DOHH2 (cell line): ENCODE data around the gene KLF2.

Experiments used
- CTCF ChIP-seq: fragments of 200-600 bp; sonication (generic); IDR thresholded peaks from one replicate; pipeline ENCODE4 v1.5.1; 2014; ENCODE audit warnings: antibody characterized with exemption, mild to moderate bottlenecking, low read depth, low read length; ENCODE audit not compliant: poor library complexity, severe bottlenecking
- EZH2phosphoT487 ChIP-seq: fragments of 200-600 bp; sonication (generic); IDR thresholded peaks from 2 replicates; pipeline ENCODE4 v1.6.1; 2017; ENCODE audit warnings: borderline replicate concordance, mild to moderate bottlenecking, antibody characterized with exemption, low read length, moderate library complexity, mixed read lengths

GRCh38 chr19:16363133-16363851, 38.7 kb downstream of the KLF2 start:
- TF ChIP-seq CTCF (no peak), EZH2phosphoT487 (no peak)
